Head of caudate nucleus (tissue), 42 donors: ENCODE data around the gene CASZ1.

Experiments
- DNase-seq, 42 donors: peaks; one replicate each; pipeline versions ENCODE4 v3.0.0 to v3.0.0-alpha.2; 2020 to 2021; ENCODE audit warnings: mixed read lengths in 7 of 42
- intact Hi-C: fragments of 100-400 bp; cut with DNase I; formaldehyde crosslinking; loops from one replicate; pipeline ENCODE4 v1.15.0; 2022

Gene CASZ1

GRCh38 chr1:10782491-10783244, 13.8 kb downstream of the CASZ1 start:
- peak in 10 of 42 donors; percentile 21 to 78 (median 45) for DNase-seq
- intact Hi-C loops, result no loop called here

GRCh38 chr1:10781137-10781536, 15.3 kb downstream of the CASZ1 start:
- DNase-seq, result no peak
- intact Hi-C loops, result no loop called here

- intact Hi-C loops, result no loop called here
- DNase-seq, result no peak
These were observed 16.6 kb downstream of the CASZ1 start for GRCh38 chr1:10779841-10780240.

- intact Hi-C loops, result no loop called here
- DNase-seq, result peak in 25 of 42 donors; percentile 20 to 79 (median 47)
These were observed 17.2 kb downstream of the CASZ1 start for GRCh38 chr1:10779201-10779600.

- no peak for DNase-seq
- intact Hi-C loops, result no loop called here
These were observed 17.8 kb downstream of the CASZ1 start for GRCh38 chr1:10778640-10779039.

- intact Hi-C loops, result no loop called here
- no peak for DNase-seq
These were observed 18.5 kb downstream of the CASZ1 start for GRCh38 chr1:10777749-10778574.

GRCh38 chr1:10776190-10776905, 20.1 kb downstream of the CASZ1 start:
- peak in 8 of 42 donors; percentile 33 to 53 (median 39) for DNase-seq
- intact Hi-C loops, result no loop called here

- DNase-seq, result no peak
- intact Hi-C loops, result no loop called here
These were observed 20.7 kb downstream of the CASZ1 start for GRCh38 chr1:10775763-10776162.

GRCh38 chr1:10774615-10775310, 21.7 kb downstream of the CASZ1 start:
- no peak for DNase-seq
- intact Hi-C loops, result no loop called here

GRCh38 chr1:10773851-10774614, 22.4 kb downstream of the CASZ1 start:
- intact Hi-C loops, result no loop called here

GRCh38 chr1:10773376-10773775, 23.1 kb downstream of the CASZ1 start:
- intact Hi-C loops, result no loop called here
- DNase-seq, result no peak

More at GRCh38 chr1:10773851-10774614, 22.4 kb downstream of the CASZ1 start:
- DNase-seq, result no peak

- no peak for DNase-seq
These were observed 23.7 kb downstream of the CASZ1 start for GRCh38 chr1:10772711-10773110.

GRCh38 chr1:10771789-10772188, 24.7 kb downstream of the CASZ1 start:
- intact Hi-C loops, result no loop called here
- DNase-seq, result peak in 41 of 42 donors; percentile 35 to 91 (median 68)

More at GRCh38 chr1:10772711-10773110, 23.7 kb downstream of the CASZ1 start:
- intact Hi-C loops, result no loop called here

GRCh38 chr1:10768552-10768951, 27.9 kb downstream of the CASZ1 start:
- no peak for DNase-seq
- intact Hi-C loops, result no loop called here

- intact Hi-C loops, result no loop called here
- no peak for DNase-seq
These were observed 29.2 kb downstream of the CASZ1 start for GRCh38 chr1:10767282-10767681.

- DNase-seq, result no peak
- intact Hi-C loops, result no loop called here
These were observed 30.5 kb downstream of the CASZ1 start for GRCh38 chr1:10765734-10766478.

GRCh38 chr1:10765304-10765703, 31.1 kb downstream of the CASZ1 start:
- DNase-seq, result no peak
- intact Hi-C loops, result no loop called here
